NCI-H524 (cell line): ENCODE data around the gene NHERF1.

Source experiments
- DNase-seq, 2 experiments: peaks; one replicate each; lab custom pipeline; 2025; lab: John Stamatoyannopoulos, UW

NHERF1 gene

GRCh38 chr17:74732042-74732867, 16.2 kb upstream of the NHERF1 start:
- no peak for DNase-seq

- DNase-seq, result no peak
Observed at GRCh38 chr17:74733365-74734122, 14.9 kb upstream of the NHERF1 start.

- no peak for DNase-seq
Observed at GRCh38 chr17:74734256-74734655, 14.2 kb upstream of the NHERF1 start.

- DNase-seq, result peak; percentile 62 to 71
Observed at GRCh38 chr17:74736513-74737298, 11.7 kb upstream of the NHERF1 start, which contains the start of gene RAB37. RAB37 (plus strand) TSS chr17:74737256; CDS start chr17:74737273, 17 bp downstream.

GRCh38 chr17:74737299-74738050, 11.0 kb upstream of the NHERF1 start:
- peak; percentile 88 to 96 for DNase-seq

- no peak for DNase-seq
Observed at GRCh38 chr17:74738051-74738996, 10.1 kb upstream of the NHERF1 start.

GRCh38 chr17:74739227-74739831, 9.1 kb upstream of the NHERF1 start:
- no peak for DNase-seq

- DNase-seq, result no peak
Observed at GRCh38 chr17:74740173-74740572, 8.3 kb upstream of the NHERF1 start.

- no peak for DNase-seq
Observed at GRCh38 chr17:74740641-74741387, 7.6 kb upstream of the NHERF1 start.

GRCh38 chr17:74742153-74742515, 6.3 kb upstream of the NHERF1 start:
- no peak for DNase-seq

- no peak for DNase-seq
Observed at GRCh38 chr17:74742978-74743545, 5.4 kb upstream of the NHERF1 start.

- DNase-seq, result no peak
Observed at GRCh38 chr17:74743755-74744154, 4.7 kb upstream of the NHERF1 start.

- DNase-seq, result no peak
Observed at GRCh38 chr17:74744349-74744713, 4.1 kb upstream of the NHERF1 start.

GRCh38 chr17:74744714-74745547, 3.5 kb upstream of the NHERF1 start:
- peak; percentile 96 to 98 for DNase-seq

GRCh38 chr17:74745548-74746177, 2.8 kb upstream of the NHERF1 start:
- no peak for DNase-seq

- no peak for DNase-seq
Observed at GRCh38 chr17:74746376-74746775, 2.1 kb upstream of the NHERF1 start.

GRCh38 chr17:74746922-74747321, 1.5 kb upstream of the NHERF1 start:
- no peak for DNase-seq

GRCh38 chr17:74748279-74748528, 224 bp upstream of the NHERF1 start:
- DNase-seq, result no peak
